ENCODE results near the gene PLA2G4B.

Gene PLA2G4B

DNA sequence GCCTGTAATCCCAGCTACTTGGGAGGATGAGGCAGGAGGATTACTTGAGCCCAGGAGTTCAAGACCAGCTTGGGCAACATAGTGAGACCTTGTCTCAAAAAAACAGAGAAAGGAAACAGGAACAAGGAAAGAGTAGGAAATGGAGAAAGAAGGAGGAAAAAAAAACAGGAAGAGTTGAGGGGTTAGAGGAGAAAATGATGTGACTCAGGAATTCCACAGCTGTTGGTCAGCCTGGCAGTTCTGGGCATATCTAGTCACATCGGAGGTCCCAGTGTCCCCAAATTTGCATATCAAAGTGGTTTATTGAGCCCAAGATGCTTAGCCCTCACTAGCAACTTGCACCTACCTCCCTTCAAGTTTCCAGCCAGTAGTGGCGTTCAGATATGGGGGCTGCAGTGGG lies 29.5 kb upstream of the PLA2G4B start:
- no peak for DNase-seq

DNA sequence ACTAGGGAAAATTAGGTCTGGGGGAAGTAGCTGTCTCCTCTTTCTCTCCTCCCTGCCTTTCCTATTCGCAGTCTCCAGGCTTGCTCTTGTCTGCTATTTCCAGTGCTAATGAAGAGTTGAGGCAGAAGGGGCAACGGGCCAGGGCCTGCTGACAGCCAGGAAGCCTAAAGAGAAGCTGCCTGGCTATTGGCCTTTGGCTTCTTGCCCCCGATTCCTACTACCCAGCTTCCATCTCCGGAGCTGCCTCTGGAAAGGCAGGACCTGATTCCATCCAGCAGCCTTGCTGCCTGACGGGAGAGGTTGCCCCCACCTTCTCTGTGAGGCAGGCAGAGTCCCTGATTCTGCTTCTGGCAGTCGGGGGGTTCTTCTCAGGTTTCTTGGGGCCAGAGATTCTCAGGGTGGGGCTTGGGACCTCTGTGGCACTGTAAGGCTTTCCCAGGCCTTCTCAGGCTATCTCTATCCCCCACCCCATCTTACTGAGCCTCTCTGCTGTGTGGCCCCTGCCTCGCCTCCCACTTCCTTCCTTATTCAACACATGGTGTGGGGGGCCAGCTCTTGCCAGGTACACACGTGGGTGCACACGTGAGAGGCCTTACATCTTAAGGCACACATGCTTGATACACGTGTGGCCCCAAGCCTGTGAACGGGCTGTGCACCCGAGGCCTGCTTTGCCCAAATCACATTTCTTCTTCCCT lies 29.0 kb upstream of the PLA2G4B start:
- no peak for DNase-seq

DNA sequence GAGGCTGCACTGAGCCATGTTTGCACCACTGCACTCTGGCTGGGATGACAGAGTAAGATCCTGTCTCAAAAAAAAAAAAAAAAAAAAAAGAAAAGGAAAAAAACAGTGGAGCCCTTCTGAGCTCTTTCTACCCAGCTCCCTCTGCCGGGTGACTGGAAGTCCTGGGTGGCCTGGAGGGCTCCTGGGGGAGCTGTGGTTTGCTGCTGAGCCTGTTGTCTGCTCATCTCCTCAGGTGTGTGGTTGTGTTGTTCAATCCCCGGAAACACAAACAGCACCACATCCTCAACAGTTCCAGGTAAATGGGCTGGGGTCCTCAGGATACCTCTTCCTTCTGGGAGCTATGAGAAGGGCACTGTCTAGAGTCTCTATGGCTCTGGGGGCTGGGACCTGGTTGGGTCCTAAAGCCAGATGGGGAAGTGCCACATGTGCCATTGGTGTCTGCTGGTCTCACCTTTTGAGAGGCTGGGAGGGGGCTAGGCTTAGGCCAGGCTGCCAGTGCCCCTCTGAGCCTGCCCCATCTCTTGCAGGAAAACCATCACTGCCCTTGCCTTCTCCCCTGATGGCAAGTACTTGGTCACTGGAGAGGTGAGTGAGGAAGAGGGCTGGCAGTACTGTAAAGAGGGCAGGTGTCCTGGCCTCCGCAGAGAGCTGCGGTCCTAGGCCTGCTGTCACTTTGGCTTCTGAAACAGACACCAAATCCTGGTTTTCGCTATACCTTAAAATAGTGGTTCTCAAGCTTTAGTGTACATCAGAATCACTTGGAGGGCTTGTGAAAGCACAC lies 27.8 kb upstream of the PLA2G4B start:
- no peak for DNase-seq

DNA sequence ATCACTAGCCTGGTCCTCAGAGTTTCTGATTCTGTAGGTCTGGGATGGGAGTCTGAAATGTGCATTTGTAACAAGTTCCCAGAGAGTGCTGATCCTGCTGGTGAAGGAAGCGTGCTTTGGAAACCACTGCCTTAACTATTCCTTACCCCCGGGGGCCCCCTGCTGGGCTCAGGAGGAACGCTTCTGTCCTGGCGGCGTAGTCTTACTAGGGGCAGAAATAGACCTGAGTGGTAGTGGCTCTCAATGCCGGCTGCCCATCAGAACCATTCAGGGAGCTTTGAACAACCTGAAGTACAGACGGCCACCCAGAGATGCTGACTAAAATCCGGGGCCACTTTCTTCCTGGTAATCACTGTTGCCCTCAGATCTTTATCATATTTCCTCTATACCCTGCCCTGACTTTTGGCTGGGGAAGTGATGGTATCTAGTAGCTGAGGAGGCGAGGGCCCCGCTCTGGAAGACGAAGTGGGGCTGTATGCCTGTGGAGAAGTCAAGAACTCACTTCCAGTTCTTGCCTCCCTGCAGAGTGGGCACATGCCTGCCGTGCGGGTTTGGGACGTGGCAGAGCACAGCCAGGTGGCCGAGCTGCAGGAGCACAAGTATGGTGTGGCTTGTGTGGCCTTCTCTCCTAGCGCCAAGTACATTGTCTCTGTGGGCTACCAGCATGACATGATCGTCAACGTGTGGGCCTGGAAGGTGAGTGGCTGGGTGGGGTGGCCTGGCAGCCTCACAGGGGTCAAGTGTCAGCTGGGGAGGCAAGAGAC lies 27.0 kb upstream of the PLA2G4B start:
- peak; percentile 68 for DNase-seq

DNA sequence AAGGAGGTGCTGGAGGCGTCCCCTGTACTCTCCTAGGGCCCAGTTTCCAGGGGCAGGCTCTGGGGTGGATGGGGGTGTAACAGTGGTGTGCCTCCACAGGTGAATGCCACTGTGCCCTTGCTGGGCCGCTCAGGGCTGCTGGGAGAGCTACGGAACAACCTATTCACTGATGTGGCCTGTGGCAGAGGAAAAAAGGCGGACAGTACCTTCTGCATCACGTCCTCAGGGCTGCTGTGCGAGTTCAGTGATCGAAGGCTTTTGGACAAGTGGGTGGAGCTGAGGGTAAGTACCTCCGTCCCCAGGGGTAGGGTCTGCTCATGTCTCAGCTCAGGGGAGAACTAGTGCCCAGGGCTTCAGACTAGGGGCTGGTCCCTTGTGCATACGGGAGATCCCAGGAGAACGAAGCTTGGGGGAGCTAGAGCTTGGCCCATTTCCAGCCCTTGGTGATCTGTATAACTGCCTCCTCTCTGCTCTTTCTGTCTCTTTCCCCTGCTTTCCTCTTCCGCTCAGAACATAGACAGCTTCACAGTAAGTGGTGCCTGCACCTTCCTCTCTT lies 25.7 kb upstream of the PLA2G4B start:
- DNase-seq = no peak

DNA sequence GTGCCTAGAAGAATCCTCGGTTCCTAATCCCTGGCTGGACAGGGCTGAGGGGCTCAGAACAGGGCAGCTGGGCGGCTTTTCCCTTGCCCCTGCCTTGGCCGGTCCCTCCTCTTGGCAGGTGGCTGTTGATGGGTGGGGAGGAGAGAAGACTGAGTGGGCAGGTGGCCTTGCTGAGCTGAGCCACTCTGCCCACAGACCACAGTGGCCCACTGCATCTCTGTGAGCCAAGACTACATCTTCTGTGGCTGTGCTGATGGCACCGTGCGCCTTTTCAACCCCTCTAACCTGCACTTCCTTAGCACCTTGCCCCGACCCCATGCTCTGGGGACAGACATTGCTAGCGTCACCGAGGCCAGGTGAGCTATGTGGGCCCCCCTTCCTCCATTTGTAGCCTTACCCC lies 25.2 kb upstream of the PLA2G4B start:
- no peak for DNase-seq

DNA sequence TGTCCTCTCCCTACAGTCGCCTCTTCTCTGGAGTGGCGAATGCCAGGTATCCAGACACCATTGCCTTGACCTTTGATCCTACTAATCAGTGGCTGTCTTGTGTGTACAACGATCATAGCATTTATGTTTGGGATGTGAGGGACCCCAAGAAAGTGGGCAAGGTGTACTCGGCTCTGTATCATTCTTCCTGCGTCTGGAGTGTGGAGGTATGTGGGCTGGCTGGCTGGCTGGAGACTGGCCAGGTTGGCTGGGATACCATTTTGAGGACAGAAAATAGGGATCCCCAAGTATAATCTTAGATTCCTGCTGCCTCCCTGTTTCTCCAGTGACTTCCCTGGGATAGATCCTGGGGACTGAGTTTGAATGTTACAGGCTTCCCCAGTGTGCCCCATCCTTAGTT lies 24.1 kb upstream of the PLA2G4B start:
- no peak for DNase-seq

DNA sequence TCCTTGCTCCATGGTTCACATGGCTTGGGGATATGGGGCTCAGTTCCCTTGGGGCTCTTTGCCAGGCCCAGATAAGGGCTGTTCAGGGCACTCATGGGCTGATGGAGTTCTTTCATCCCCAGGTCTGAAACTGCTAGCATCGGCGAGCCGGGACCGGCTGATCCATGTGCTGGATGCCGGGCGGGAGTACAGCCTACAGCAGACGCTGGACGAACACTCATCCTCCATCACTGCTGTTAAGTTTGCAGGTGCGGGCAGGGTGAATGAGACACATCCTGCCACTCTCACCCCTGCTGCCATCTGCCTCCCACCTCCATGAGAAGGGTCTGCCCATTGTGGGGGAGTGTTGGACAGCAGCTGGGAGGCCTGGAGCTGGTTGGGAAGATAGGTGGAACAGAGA lies 21.9 kb upstream of the PLA2G4B start:
- no peak for DNase-seq

DNA sequence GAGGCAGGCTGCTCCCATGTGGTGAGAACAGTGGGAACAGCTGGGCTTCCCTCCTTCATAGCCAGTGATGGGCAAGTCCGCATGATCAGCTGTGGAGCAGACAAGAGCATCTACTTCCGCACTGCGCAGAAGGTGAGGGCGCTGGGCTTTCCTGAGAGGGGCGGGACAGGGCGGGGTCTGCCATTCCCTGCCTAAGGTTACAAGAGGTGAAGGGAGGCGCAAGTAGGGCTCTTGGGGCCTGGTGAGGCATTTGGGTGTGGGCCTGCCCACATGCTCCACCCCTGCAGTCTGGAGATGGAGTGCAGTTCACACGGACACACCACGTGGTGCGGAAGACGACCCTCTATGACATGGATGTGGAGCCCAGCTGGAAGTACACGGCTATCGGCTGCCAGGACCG lies 21.3 kb upstream of the PLA2G4B start:
- DNase-seq = no peak

DNA sequence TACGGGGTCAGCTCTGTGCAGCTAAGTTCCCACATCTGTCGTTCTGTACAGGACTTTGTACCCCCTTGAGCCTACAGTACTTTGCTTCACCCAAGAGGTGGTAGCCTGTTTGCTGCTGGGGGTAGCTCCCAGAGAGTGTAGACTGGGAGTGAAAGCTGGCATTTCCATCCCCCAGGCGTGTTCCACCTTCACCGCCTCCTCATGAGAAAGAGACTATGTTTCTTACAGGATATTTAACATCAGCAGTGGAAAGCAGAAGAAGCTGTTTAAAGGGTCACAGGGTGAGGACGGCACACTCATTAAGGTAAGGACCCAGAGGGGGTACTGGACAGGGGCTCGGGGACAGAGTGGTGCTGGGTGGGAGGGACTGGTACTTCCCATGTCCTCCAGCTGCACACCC lies 20.9 kb upstream of the PLA2G4B start:
- DNase-seq = no peak

DNA sequence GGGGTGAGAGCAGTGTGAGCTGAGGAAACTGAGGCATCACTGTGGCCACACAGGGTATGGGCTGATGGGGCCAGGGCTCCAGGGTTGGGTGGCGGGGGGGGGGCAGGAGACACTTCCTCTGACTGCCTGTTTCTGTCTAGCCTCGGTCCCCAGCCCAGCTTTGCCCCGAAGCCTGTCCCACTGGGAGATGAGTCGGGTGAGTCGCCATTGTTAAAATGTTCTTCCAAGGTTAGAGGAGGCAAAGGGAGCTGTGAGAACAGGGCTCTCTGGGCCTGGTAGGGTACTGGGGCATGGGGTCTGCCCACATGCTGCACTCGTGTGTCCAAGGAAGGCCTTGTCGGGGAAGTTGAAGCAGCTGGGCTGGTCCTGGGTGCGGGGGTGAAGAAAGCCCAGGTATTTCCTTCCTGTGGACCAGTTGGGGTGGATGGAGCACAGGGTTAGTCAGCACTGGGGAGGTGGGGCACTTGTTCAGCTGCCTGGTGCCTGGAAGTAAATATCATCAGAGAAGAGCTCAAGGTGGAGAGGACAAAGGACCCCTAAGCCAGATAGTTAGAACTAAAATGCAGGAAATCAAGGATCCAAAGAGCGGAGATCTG lies 19.1 kb upstream of the PLA2G4B start:
- no peak for DNase-seq

DNA sequence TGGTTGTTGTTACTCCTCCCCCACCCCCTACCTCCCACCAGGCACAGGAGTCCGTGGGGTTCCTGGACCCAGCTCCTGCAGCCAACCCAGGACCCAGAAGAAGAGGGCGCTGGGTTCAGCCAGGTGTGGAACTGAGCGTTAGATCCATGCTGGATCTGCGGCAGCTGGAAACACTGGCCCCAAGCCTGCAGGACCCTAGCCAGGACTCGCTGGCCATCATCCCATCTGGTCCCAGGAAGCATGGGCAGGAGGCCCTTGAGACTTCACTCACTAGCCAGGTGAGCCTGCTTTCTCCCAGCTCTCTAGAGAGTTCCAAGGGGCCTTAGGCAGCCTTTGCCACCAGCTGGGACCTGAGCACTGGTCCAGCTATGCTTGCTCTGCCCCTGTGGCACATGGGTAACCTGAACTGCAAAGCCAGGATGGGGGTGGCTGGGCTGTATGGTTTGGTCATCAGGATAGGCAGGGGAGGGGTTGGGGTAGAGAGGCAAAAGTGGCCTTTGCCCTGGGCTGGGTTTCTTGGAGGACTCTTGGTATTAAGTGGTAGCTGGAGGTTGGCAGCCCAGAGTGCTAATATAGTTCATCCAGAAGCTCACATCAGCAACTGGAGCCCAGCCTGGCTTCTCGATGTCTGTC lies 17.7 kb upstream of the PLA2G4B start:
- DNase-seq = no peak

DNA sequence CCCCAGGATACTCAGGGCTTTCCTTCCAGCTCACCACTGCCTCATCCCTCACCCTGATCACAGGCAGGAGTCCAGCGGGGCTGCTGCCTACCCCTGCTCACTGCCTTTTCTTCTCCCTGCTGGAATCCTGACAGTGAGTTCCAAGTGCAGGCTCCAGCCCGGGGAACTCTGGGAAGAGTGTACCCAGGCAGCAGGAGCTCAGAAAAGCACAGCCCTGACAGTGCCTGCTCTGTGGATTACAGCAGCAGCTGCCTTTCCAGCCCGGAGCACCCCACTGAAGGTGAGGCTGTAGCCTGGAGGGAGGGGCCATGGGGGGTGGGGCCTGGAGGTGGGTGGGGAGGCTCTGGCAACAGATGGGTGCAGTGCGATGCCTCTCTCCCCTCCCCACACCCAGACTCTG lies 16.8 kb upstream of the PLA2G4B start:
- DNase-seq = no peak

DNA sequence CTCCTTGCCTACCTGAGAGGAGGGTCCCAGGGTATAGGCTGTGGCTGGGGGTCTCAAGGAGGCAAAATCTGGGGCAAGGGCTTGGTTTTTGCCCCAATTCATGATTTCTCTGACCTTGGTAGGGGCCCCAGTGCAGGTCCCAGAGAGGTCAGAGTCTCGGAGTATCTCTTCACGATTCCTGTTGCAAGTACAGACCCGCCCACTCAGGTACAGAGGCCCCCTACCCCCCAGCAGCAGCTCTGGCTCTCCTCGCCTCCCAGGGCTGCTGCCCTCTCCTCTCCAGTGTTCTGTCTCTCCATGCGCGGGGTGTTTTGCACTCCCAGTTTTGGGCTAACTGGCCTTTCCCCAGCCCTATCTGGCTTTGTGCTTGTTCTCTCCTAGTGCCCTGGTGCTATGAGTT lies 16.2 kb upstream of the PLA2G4B start:
- DNase-seq = no peak

DNA sequence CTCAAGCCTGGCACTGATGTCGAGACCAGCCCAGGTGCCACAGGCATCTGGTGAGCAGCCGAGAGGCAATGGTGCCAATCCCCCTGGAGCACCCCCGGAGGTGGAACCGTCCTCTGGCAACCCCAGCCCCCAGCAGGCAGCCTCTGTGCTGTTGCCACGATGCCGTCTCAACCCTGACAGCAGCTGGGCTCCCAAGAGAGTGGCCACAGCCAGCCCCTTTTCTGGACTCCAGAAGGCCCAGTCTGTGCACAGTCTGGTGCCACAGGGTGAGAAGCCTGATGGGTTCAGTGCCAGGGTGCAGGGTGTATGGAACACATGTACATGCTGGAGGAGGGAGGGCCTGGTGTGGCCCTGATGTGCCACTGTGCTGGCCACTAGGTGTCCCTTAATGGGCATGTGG lies 15.7 kb upstream of the PLA2G4B start:
- no peak for DNase-seq

DNA sequence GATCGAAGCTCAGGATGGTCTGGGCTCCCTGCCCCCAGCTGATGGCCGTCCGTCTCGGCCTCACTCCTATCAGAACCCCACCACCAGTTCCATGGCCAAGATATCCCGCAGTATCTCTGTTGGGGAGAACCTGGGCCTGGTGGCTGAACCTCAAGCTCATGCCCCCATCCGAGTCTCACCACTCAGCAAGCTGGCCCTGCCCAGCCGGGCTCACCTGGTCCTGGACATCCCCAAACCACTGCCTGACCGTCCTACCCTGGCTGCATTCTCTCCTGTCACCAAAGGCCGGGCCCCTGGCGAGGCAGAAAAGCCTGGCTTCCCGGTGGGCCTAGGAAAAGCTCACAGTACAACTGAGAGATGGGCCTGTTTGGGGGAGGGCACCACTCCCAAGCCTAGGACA lies 15.1 kb upstream of the PLA2G4B start:
- no peak for DNase-seq

DNA sequence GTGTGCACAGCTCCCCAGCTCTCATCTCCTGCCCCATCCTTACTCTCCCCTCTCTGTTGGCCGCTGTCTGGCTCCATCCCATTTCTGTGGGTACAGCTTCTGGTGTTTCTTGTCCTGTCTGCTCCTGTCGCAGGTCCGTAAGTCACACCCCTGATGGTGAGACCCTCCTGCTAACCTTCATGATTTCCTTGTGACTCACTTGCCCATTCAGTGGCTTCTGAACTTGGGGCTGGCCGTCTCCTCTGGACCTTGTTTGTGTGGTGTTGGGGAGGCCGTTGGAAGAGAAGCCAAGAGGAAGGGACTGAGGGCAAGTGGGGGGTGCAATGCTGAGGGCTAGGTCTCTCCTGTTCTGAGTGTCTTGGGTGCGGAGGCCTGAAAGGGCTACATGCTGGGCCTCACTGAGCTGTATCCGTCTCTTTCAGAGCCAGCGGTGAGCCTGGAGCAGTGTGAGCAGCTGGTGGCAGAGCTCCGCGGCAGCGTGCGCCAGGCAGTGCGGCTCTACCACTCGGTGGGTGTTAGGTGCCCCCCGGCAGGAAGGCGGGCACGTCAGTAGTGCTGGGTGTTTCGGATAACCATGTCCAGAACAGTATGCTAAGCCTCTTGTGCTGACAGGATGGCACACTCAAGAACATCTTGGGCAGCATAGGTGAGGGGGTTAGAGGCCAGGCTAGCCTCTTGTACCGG lies 14.4 kb upstream of the PLA2G4B start:
- DNase-seq = no peak

DNA sequence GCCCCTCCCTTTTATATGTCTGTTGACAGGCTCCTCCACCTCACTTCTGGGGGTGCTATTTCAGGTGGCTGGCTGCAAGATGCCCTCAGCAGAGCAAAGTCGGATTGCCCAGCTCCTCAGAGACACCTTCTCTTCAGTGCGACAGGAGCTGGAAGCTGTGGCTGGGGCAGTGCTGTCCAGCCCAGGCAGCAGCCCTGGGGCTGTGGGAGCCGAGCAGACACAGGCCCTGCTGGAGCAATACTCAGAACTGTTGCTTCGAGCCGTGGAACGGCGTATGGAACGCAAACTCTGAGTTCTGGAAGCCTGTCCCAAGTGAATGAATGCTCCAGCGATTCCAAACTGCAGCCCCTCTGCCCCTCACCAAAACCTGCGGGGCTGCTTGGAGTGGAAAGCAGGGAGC lies 13.5 kb upstream of the PLA2G4B start:
- DNase-seq = no peak

DNA sequence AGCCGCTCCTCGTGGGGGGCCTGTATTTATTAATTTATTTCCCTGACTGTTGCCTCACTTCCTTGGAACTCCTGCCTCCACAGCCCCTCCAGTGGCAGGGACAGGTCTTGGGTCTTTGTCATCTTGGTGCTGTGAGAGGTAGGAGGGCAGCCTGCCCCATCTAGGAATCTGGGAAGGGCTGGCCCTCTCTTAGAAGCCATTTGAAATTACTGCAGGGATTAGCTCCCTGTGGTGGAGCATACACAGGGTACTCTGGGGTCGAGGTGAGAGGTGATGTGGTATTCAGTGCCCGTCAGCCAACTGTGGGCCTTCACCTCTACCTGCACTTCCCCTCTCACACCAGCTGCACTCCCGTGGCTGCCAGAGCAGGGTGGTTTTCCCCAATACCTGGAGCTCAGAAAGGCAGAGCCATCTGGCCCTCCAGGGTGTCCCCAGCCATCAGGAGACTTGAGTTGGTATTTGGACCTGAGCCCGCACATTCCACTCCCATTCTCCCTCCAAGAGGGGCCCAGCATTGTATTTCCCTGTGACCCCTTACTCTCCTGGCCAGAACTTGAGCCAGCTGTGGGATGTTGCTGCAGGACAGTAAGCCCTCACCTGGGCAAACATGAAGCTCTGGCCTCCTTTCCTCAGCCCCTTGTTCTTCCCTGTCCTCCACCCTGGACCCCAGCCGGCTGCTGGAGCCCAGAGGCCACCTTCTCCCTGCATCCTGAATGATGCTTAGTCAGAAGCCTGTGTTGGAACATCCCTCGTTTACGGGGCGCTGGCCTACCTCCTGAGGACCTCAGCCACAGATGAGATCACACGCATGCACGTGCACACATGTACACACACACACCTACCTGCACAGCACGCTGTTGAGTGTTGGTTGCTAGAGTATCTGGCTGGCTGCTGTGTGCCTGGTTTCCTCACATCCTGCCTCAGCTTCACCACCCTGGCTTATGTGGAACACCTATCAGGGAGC lies 12.8 kb upstream of the PLA2G4B start:
- peak; percentile 21 for DNase-seq

DNA sequence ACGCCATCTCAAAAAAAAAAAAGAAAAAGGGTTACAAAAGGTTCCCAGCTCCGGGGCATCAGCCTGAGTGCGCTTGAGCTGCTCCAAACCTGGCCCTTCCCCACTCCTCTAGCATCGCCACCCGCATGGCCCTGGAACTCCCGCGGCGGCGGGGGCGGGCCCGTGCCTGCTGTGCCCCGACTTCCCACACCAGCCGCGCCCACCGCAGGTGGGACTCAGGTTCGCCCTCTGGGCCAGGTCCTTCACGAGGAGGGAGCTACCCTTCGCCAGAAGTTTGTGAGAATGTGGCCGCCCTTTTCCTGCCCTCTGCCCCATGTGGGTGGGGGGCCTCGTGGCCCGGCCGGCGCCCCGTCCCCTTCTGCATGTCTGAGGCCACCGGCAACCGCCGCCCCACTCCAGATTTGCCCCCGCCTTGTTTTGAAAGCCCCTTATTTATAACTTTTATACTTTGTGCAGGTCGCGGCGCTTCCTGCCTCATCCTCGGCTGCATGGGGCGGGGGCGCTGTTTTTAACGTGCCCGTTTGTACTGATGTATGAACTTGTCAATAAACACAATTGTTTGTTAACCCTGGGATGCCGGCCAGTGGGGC lies 11.3 kb upstream of the PLA2G4B start:
- no peak for DNase-seq

Measured in RPMI8226 (cell line).